Activated naive CD4-positive, alpha-beta T cell treated with anti-CD3 and anti-CD28 coated beads, Interleukin-2, amount 10 ng/mL, durations not matched to agents 7 days and 5 days (primary cell): Measurements from ENCODE around the gene CELF3.
"Not testable (repeated sequence)": the region's sequence is repeated elsewhere in the genome, so short reads cannot be mapped to it uniquely, and the experiment has no call there.

Source experiments
- CTCF ChIA-PET: fragments of 350-600 bp; sonication (Branson Sonifier 250); formaldehyde crosslinking; loops from one replicate; lab custom pipeline; 2021; ENCODE audit warnings: antibody characterized with exemption; lab: Charles Lee
- DNase-seq: peaks from one replicate; pipeline ENCODE4 v3.0.0-alpha.2; 2020
- H3K27ac Mint-ChIP-seq: one replicate; pipeline ENCODE4 v1.8.0; 2021; ENCODE audit warnings: mild to moderate bottlenecking, moderate library complexity, mixed read lengths
- H3K27me3 Mint-ChIP-seq: one replicate; pipeline ENCODE4 v1.8.0; 2021; ENCODE audit warnings: mild to moderate bottlenecking, mixed read lengths
- H3K36me3 Mint-ChIP-seq: one replicate; pipeline ENCODE4 v1.8.0; 2021; ENCODE audit warnings: mixed read lengths
- H3K4me1 Mint-ChIP-seq: one replicate; pipeline ENCODE4 v1.8.0; 2021; ENCODE audit warnings: mixed read lengths
- H3K4me3 Mint-ChIP-seq: one replicate; pipeline ENCODE4 v1.8.0; 2021; ENCODE audit warnings: mild to moderate bottlenecking, moderate library complexity, mixed read lengths
- H3K9me3 Mint-ChIP-seq: one replicate; pipeline ENCODE4 v1.8.0; 2021; ENCODE audit warnings: mixed read lengths

CELF3 gene

DNA sequence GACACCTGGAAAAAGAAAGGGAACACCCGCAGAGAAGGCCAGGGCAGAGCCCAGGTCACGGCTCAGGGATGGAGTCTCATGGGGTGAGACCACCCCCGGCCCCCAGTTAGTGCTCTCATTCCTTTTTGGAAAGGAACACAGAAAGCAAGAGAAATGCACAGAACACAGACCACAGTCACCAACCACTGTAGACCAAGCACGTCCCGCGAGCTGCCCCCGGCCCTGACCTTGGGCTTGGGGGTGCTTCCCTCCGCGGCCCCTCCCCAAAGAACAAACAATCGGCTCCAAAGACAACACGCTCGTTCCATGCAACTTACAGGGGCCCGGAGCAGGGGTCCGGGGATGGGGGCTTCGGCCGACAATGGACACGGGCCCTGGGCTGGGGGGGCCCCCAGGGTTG, 12.8 kb downstream of the CELF3 start:
- DNase-seq = no peak
- peaks cover 2% of the 10 kb centered on the region for H3K36me3 Mint-ChIP-seq
- H3K4me3 Mint-ChIP-seq = no peak overlapping the region
- no peak overlapping the region for H3K27ac Mint-ChIP-seq
- peaks cover 12% of the 10 kb centered on the region for H3K27me3 Mint-ChIP-seq
- peaks cover 10% of the 10 kb centered on the region for H3K4me1 Mint-ChIP-seq
- CTCF ChIA-PET = no interaction called here
- no peaks in the 10 kb centered on the region for H3K9me3 Mint-ChIP-seq

DNA sequence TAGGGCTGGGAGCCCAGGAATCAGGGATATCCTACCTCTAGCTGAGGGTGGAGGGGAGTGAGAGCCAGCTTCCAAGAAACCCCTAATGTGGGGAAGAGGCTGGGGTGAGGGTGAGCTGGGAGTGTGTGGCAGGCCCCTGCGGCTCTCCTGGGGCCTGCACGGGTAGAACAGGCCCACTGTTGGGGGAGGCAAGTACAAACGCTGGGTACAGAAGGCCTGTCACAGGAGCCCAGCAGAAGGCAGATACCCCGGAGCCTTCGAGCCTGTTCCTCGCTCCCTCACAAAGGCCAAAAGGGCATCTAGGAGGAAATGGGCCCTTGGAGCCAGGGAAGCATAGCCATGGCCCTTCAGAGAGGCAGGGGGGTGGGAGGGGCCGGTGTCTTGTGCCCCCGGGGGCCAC, 13.7 kb downstream of the CELF3 start:
- H3K4me3 Mint-ChIP-seq = no peak overlapping the region
- peaks cover 12% of the 10 kb centered on the region for H3K27me3 Mint-ChIP-seq
- peaks cover 4% of the 10 kb centered on the region for H3K36me3 Mint-ChIP-seq
- H3K4me1 Mint-ChIP-seq = peaks cover 10% of the 10 kb centered on the region
- CTCF ChIA-PET = no interaction called here
- DNase-seq = no peak
- H3K27ac Mint-ChIP-seq = no peak overlapping the region
- H3K9me3 Mint-ChIP-seq = no peaks in the 10 kb centered on the region

DNA sequence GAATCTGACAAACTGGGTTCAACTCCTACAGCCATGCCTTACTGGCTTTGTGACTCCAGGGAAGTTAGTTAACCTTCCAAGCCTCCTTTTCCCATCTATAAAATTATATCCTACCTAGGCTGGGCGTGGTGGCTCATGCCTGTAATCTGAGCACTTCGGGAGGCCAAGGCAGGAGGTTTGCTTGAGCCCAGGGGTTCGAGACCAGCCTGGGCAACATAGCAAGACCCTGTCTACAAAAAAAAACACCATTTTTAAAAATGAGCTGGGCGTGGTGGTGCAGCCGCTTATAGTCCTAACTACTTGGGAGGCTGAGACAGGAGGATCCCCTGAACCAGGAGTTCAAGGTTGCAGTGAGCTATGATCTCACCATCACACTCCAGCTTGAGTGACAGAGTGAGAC, 15.1 kb downstream of the CELF3 start:
- no peak overlapping the region for H3K4me3 Mint-ChIP-seq
- H3K9me3 Mint-ChIP-seq = no peaks in the 10 kb centered on the region
- DNase-seq = no peak
- peaks cover 5% of the 10 kb centered on the region for H3K4me1 Mint-ChIP-seq
- peaks cover 8% of the 10 kb centered on the region for H3K27me3 Mint-ChIP-seq
- CTCF ChIA-PET = interaction anchor here (1.0 kb wide), 1 partner anchor 135 kb away, joined by 3 read pairs; no protein-coding TSS in a partner anchor
- H3K36me3 Mint-ChIP-seq = peaks cover 4% of the 10 kb centered on the region
- no peak overlapping the region for H3K27ac Mint-ChIP-seq

DNA sequence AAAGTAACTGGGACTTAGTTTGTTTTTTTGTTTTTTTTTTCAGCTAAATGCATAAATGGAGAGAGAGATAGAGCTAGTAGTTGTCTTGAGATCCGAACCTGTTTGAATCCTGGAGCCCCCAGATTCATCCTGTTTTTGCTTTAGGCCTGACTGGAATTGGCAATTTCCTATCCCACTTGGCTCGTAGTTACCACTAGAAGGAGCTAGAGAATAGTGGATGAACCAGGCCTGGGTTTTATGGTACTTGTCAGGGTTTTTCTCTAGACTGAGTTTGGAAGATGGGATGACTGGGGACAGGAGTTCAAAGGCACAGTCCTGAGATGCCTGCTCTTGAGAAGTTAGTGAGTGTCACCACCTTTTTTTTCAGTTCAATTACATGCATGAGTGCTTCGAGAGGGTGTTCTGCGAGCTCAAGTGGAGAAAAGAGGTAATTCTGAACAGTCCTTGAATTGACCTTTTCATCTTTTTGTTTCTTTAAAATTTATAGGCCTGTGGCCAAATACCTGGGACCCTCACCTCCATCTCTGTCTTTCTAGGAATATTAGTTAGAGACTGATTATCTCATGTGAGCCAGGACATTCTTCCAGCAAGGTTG, 23.4 kb downstream of the CELF3 start:
- DNase-seq = no peak
- no peak overlapping the region for H3K27ac Mint-ChIP-seq
- peaks cover 9% of the 10 kb centered on the region for H3K36me3 Mint-ChIP-seq
- H3K4me1 Mint-ChIP-seq = peaks cover 6% of the 10 kb centered on the region
- CTCF ChIA-PET = interaction anchor here (0.6 to 3.2 kb wide), 4 partner anchors 33 to 166 kb away, joined by 3 to 10 read pairs (median 3); no protein-coding TSS in a partner anchor
- no peaks in the 10 kb centered on the region for H3K9me3 Mint-ChIP-seq
- H3K4me3 Mint-ChIP-seq = no peak overlapping the region
- no peaks in the 10 kb centered on the region for H3K27me3 Mint-ChIP-seq

DNA sequence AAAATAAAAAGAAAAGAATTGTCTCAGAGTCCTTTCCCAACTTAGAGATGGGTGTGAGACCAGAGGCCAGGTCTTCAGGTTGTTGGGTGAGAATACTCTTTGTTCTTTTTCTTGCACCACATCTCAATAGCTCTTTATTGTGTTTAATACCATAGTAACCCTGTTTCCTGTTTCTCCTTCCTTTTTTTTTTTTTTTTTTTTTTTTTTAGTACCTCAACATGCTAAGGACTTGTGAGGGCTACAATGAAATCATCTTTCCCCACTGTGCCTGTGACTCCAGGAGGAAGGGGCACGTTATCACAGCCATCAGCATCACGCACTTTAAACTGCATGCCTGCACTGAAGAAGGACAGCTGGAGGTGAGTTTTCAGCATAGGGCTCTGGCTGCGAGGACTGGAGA, 24.4 kb downstream of the CELF3 start:
- no peak for DNase-seq
- Mint-ChIP-seq H3K27me3 (no peaks in the 10 kb centered on the region), H3K27ac (no peak overlapping the region), H3K36me3 (peaks cover 9% of the 10 kb centered on the region), H3K4me3 (no peak overlapping the region), H3K4me1 (peaks cover 6% of the 10 kb centered on the region), H3K9me3 (no peaks in the 10 kb centered on the region)
- CTCF ChIA-PET = interaction anchor here (3.2 kb wide), 1 partner anchor 145 kb away, joined by 10 read pairs; no protein-coding TSS in a partner anchor

DNA sequence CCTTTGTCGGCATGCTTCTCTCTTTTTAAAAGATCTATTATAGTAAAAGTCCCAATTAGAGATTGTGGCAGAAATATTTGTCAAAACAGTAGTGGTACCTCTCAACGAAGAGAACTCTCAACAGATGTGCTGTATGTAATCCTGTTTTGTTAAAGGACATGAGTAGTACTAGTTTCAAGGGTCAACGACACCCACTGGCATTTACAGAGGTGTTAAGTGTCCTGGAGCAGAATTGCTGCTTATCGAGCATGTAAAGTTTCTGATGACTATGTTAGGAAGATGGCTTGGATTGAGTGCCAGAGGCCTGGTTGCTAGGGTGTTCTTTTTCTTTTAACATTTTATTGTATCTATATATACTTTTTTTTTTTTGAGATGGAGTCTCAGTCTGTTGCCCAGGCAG, 27.1 kb downstream of the CELF3 start:
- peaks cover 6% of the 10 kb centered on the region for H3K4me1 Mint-ChIP-seq
- H3K27ac Mint-ChIP-seq = no peak overlapping the region
- no peaks in the 10 kb centered on the region for H3K27me3 Mint-ChIP-seq
- no peak overlapping the region for H3K4me3 Mint-ChIP-seq
- DNase-seq = no peak
- CTCF ChIA-PET = no interaction called here
- no peaks in the 10 kb centered on the region for H3K9me3 Mint-ChIP-seq
- H3K36me3 Mint-ChIP-seq = peaks cover 9% of the 10 kb centered on the region

DNA sequence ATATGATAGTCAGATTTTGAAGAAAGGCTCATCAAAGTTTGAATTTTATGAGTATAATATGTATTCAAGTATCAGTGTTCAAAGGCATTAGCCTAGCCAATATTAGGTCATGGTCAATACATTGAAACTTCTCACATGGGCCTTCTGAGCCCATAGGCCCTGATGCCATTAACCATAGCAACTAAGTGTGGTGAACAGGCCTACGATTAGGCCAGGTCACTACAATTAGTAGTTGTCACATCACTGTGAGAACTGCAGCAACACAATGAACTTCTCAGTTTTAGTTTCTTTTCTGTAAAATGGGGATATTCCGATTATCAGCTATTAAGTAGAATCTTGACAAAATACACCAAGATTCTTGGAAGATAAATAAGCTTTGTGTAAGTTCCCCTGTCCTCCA, 30.0 kb downstream of the CELF3 start:
- no peaks in the 10 kb centered on the region for H3K9me3 Mint-ChIP-seq
- H3K36me3 Mint-ChIP-seq = no peaks in the 10 kb centered on the region
- H3K27ac Mint-ChIP-seq = no peak overlapping the region
- DNase-seq = no peak
- no peaks in the 10 kb centered on the region for H3K27me3 Mint-ChIP-seq
- H3K4me1 Mint-ChIP-seq = peaks cover under 1% of the 10 kb centered on the region
- no peak overlapping the region for H3K4me3 Mint-ChIP-seq
- CTCF ChIA-PET = no interaction called here

DNA sequence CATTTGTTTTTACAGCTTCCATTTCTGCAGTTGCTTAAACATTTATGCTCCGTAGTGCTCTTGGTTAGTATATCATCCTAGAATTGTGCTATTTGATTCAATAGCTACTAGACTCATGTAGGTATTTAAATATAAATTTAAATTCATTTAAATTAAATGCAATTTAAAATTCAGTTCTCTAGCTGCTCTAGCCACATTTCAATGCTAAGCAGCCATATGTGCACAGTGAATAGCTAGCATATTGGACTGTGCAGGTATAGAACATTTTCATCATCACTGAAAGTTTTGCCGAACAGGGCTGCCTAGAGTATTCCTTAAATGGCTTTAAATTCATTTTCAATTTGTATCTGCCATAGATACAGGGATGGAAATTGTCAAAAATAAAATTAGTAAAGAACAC, 32.5 kb downstream of the CELF3 start:
- CTCF ChIA-PET = interaction anchor here (0.6 kb wide), 1 partner anchor 269 kb away, joined by 3 read pairs; no protein-coding TSS in a partner anchor
- Mint-ChIP-seq H3K36me3 (peaks cover 1% of the 10 kb centered on the region), H3K4me3 (no peak overlapping the region), H3K4me1 (no peaks in the 10 kb centered on the region), H3K27me3 (no peaks in the 10 kb centered on the region), H3K9me3 (no peaks in the 10 kb centered on the region), H3K27ac (no peak overlapping the region)
- no peak for DNase-seq

DNA sequence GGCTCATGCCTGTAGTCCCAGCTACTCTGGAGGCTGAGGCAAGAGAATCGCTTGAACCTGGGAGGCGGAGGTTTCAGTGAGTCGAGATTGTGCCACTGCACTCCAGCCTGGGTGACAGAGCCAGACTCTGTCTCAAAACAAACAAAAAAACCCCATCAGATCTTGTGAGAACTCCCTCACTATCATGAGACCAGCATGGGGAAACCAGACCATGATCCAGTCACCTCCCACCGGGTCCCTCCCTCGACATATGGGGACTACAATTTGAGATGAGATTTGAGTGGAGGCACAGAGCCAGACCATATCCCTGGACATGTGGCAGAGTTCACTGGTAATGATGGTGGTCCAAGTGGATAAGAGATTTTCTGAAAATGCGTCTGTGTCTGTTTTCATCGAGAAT, 33.7 kb downstream of the CELF3 start:
- H3K36me3 Mint-ChIP-seq, DNase-seq, H3K4me3 Mint-ChIP-seq, H3K9me3 Mint-ChIP-seq, CTCF ChIA-PET, H3K27ac Mint-ChIP-seq, H3K4me1 Mint-ChIP-seq, H3K27me3 Mint-ChIP-seq: not testable (repeated sequence)

DNA sequence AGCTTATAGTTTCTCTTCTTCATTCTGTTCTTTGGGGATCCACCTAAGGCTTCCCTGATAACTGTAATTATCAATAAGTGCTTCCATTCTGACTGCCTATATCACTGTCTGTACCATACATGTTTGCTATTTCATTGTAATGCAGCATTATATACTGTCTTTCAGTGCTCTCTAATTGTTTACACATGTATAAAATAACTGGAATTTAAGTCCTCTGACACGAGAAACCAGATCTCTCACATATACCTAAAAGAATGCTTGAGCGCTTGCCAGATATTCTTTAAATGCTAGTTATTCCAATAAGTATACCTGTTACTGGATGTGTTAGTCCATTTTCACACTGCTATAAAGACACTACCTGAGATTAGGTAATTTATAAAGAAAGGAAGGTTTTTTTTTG, 34.7 kb downstream of the CELF3 start:
- Mint-ChIP-seq H3K27ac (no peak overlapping the region), H3K27me3 (no peaks in the 10 kb centered on the region), H3K9me3 (no peaks in the 10 kb centered on the region), H3K4me3 (no peak overlapping the region), H3K36me3 (peaks cover 1% of the 10 kb centered on the region), H3K4me1 (no peaks in the 10 kb centered on the region)
- CTCF ChIA-PET = no interaction called here
- DNase-seq = no peak

DNA sequence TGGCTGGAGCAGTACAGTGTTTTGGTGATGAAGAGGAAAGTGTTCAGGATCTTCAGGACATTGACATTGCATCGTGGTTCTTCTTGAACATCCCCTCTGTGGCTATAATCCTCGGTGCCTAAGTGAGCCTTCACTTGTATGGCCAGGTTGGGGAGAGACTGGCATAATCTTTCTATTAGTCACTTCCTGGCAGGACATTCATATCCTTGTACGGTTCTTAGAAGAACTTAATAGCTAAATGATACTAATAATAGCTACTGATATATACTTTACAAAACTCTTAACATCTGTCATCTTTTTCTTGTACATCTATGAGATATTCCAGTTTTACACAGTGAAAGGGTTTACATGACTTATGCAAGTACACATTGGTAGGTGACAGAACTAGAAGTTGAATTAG, 35.8 kb downstream of the CELF3 start:
- Mint-ChIP-seq H3K4me3 (no peak overlapping the region), H3K9me3 (no peaks in the 10 kb centered on the region), H3K36me3 (peaks cover 1% of the 10 kb centered on the region), H3K27me3 (no peaks in the 10 kb centered on the region), H3K27ac (no peak overlapping the region), H3K4me1 (no peaks in the 10 kb centered on the region)
- CTCF ChIA-PET = no interaction called here
- DNase-seq = no peak

DNA sequence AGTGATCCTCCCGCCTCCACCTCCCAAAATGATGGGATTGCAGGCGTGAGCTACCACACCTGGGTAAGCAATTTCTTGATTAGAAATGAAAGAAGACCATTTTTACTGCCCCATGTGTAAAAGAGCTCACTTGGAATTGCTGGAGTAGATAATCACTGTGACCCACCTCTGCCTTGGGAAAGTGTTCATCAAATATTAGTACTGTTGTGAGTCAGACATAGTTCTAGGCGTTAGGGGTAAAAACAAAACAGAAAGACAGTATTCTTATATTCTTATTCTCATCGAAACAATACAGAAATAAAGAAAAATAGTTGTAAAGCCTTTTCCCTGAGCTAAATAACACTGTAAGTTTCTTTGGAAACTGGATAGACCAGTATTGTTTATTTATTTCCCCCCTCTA, 36.2 kb downstream of the CELF3 start:
- Mint-ChIP-seq H3K4me1 (no peaks in the 10 kb centered on the region), H3K36me3 (peaks cover 1% of the 10 kb centered on the region), H3K9me3 (no peaks in the 10 kb centered on the region), H3K4me3 (no peak overlapping the region), H3K27ac (peak overlapping the region; percentile 16), H3K27me3 (no peaks in the 10 kb centered on the region)
- CTCF ChIA-PET = no interaction called here
- no peak for DNase-seq

DNA sequence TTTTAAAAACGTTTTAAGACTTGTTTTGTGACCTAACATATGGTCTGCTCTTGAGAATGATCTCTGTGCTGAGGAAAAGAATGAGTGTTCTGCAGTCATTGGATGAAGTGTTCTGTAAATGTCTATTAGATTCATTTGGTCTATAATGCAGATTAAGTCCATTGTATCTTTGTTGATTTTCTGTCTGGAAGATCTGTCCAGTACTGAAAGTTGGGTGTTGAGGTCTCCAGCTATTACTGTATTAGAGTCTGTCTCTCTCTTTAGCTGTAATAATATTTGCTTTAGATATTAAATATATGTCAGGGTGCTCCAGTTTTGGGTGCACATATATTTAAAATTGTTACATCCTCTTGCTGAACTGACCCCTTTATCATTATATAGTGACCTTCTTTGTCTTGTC, 43.2 kb downstream of the CELF3 start:
- Mint-ChIP-seq H3K4me1 (no peaks in the 10 kb centered on the region), H3K9me3 (no peaks in the 10 kb centered on the region), H3K27me3 (no peaks in the 10 kb centered on the region), H3K36me3 (peaks cover 31% of the 10 kb centered on the region), H3K27ac (no peak overlapping the region), H3K4me3 (no peak overlapping the region)
- DNase-seq = no peak
- CTCF ChIA-PET = no interaction called here

DNA sequence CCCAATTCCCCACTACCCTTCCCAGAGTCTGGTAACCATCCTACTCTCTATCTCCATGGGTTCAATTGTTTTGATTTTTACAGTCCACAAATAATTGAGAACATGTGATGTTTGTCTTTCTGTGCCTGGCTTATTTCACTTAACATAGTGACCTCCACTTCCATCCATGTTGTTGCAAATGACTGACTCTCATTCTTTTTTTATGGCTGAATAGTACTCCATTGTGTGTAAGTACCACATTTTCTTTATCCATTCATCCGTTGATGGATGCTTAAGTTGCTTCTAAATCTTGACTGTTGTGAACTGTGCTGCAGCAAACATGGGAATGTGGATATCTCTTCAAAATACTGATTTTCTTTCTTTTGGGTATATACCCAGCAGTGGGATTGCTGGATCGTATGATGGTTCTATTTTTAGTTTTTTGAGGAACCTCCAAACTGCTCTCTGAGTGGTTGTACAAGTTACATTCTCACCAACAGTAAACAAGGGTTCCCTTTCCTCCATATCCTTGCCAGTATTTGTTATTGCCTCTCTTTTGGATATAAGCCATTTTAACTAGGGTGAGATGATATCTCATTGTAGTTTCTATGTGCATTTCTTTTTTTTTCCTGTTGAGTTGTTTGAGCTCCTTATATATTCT, 46.4 kb downstream of the CELF3 start:
- not testable (repeated sequence) for H3K27me3 Mint-ChIP-seq, H3K9me3 Mint-ChIP-seq, H3K4me1 Mint-ChIP-seq, H3K4me3 Mint-ChIP-seq, H3K27ac Mint-ChIP-seq, DNase-seq
- CTCF ChIA-PET = interaction anchor here (0.7 to 0.8 kb wide), 2 partner anchors 20 to 76 kb away, joined by 3 read pairs; no protein-coding TSS in a partner anchor
- peaks cover 42% of the 10 kb centered on the region for H3K36me3 Mint-ChIP-seq

DNA sequence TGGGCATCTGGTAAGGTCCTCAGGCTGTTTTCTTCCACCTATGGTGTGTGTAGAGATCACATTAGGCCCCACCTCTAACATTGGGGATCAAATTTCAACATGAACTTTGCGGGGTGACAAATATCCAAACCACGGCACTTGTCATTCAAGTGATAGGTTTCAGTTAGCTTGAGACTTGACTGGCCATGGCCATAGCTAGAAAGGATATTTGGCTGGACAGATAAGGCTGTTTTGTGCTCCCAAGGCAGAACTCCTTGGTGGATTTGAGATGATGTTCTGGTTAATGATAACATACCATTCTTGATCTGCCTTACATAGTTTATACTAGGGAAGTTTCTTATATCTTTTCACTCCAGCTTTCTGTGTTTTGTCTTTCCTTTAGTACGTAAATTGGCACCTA, 48.5 kb downstream of the CELF3 start:
- no peaks in the 10 kb centered on the region for H3K9me3 Mint-ChIP-seq
- no peak overlapping the region for H3K4me3 Mint-ChIP-seq
- no peak for DNase-seq
- H3K27me3 Mint-ChIP-seq = no peaks in the 10 kb centered on the region
- H3K4me1 Mint-ChIP-seq = peaks cover 3% of the 10 kb centered on the region
- CTCF ChIA-PET = no interaction called here
- peaks cover 42% of the 10 kb centered on the region for H3K36me3 Mint-ChIP-seq
- H3K27ac Mint-ChIP-seq = no peak overlapping the region
